Mesangial cell (primary cell): ENCODE results near the gene AGMAT. TPM values are rescaled to one million over a fixed set of nuclear protein-coding genes. Genes with fewer than 3 reads are reported as not detected.

Experiments used
- total RNA-seq: library from RNA; depleted of rRNA; stranded (reverse); fragments of >200 nt; gene quantifications from 2 replicates; pipeline ENCODE4 v1.2.3, GENCODE V29; 2015

AGMAT gene, protein sequence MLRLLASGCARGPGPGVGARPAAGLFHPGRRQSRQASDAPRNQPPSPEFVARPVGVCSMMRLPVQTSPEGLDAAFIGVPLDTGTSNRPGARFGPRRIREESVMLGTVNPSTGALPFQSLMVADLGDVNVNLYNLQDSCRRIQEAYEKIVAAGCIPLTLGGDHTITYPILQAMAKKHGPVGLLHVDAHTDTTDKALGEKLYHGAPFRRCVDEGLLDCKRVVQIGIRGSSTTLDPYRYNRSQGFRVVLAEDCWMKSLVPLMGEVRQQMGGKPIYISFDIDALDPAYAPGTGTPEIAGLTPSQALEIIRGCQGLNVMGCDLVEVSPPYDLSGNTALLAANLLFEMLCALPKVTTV
- 1.4 and 2.8 TPM in 2 replicates for total RNA-seq

DNA sequence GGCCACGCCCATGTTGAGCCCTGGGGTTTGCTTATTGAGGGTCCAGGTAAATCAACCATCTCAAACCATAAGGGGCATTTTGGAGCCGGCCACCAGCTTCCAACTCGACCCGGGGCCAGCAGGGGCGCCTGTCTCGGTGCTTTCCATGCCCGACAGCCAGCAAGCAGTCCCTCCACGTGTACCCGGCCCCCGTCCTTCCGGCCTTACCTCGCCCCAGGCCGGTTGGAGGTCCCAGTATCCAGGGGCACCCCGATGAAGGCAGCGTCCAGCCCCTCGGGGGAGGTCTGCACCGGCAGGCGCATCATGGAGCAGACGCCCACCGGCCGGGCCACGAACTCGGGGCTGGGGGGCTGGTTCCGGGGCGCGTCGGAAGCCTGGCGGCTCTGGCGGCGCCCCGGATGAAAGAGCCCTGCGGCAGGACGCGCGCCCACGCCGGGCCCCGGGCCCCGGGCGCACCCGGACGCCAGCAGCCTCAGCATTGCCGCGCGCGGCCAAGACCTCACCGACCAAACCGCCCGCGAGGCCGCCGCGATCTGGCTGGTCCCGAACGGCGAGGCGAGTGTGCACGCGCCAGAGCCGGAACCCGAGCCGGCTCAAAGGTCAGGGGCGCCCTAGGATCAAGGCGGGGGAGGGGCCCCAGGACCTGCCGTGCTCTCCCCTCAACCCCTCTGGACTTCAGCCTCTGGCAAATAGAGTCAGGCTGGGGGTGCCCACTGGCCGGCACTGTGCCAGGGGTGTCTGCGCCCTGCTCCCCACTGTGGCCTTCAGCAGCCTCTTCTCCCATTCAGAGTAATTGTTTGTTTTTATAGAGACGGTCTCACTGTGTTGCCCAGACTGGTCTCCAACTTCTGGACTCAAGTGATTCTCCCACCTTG is at the start of gene AGMAT:
TSS of gene AGMAT (minus strand) at position 563 of the 875 bp plus-strand sequence. CDS start at position 479, 84 bp downstream.

DNA sequence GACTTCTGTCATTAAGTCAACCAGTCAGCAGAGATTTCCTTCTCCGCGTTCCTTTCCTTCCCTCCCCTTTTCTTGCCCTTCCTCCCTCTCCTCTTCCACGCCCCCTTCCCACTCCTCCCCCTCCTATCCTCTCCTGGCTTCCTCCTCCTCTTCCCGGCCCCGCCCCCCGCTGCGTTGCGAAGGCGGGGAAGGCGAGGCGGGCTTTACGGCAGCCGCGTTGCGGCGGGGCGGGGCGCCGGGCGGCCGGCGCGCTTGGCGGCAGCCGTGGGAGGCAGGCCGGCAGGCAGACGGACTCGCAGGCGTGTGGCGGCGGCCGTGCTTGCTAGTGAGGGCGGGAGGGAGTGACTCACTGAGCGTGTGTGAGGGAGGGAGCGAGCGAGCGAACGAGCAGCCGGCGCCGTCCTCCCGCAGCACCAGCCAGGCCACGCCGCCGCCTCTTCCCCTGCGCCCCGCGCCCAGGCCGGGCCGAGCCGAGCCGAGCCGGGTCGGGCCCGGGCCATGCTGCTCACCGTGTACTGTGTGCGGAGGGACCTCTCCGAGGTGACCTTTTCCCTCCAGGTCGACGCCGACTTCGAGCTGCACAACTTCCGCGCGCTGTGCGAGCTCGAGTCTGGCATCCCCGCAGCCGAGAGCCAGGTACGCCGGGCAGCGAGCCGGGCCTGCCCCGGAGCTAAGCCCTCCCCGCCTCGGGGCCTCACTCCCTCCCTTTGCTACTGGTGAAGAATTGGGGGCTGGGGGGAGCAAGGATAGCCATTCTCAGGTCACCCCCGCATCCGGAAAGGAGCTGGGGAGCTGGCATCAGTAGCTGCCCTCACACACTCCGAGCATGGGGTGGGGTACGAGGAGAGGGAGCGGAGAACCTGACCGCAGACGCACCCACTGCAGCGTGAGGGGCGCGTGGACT is 32.6 kb upstream of the AGMAT start, which contains the start of gene DDI2:
TSS of gene DDI2 (plus strand) at position 286 of the 904 bp plus-strand sequence. CDS start at position 499, 213 bp downstream.

DNA sequence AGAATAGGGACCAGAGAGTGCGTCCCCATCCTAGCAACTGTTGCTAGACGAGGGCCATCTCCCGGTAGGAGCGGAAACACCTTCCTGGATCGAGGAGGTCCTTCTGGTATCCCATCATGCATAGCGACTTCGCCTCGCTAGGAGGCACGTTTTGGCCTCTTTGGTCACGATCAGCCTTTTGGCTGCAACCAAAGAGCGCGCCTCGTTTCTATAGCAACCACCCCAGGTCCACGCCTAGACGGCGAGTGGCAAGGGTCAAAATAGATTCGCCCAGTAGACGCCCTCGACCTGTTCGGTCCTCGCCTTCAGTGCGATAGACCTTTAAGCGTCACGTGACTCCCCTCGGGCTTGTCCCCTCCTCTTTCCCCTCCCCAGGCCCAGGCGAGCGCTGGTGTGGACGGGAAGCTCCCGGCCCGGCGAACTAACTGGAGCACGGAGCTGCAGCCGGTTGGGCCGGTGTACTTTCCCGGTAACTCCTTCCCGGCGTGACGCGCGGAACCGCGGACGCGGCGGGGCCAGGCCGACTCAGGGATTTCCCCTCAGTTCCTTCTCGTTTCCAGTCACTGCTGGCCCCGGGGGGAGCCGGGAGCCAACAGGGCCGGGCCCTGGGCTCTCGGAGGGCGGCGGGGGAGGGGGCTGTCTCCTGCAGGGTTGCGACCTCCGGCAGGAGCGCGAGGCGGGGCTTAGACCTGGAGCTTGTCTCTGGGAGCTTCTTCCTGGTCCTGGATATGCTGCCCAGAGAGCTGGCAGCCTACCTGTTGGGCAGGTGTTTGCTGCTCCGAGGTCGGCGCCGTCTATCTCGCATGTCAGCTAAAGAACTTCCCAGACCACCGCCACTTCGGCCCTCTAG is 58.1 kb downstream of the AGMAT start, which contains the start of gene DNAJC16:
TSS of gene DNAJC16 (plus strand) at position 359 of the 850 bp plus-strand sequence. CDS start 2,258 bp downstream, outside the sequence.

DNA sequence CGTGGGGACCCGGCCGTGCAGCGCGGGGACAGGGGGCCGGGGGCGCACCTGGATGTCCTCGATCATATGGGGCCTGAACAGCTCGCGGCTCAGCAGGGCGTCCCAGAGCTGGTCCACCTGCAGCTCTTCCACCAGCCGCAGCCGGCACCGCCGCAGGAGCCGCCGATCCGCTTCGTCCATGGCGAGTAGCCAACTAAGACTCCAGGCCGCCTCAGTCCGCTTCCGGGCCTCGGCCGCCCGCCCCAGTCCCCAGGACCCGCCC is 60.9 kb downstream of the AGMAT start, which contains the start of gene CASP9:
TSS of gene CASP9 (minus strand) at position 195 of the 262 bp plus-strand sequence. CDS start at position 180, 15 bp downstream.

Other genes starting within 250 kb of the AGMAT start
- gene EFHD2, start 175.2 kb downstream of the AGMAT start, total RNA-seq: 54.0 and 106 TPM in 2 replicates
- not detected in 2 replicates for gene CTRC, start 146.6 kb downstream of the AGMAT start, total RNA-seq
- gene CELA2A, start 128.3 kb downstream of the AGMAT start, total RNA-seq: not detected in 2 replicates
- gene CELA2B, start 108.9 kb downstream of the AGMAT start, total RNA-seq: not detected in 2 replicates
- 16.0 and 17.6 TPM in 2 replicates for gene CASP9, start 60.8 kb downstream of the AGMAT start, total RNA-seq
- 8.6 and 12.7 TPM in 2 replicates for gene DNAJC16, start 58.2 kb downstream of the AGMAT start, total RNA-seq
- gene DDI2, start 32.4 kb upstream of the AGMAT start, total RNA-seq: 10.1 and 14.2 TPM in 2 replicates
- gene PLEKHM2, start 99.3 kb upstream of the AGMAT start, total RNA-seq: 56.1 and 75.3 TPM in 2 replicates
- gene SLC25A34, start 151.2 kb upstream of the AGMAT start, total RNA-seq: 0.13 and 2.1 TPM in 2 replicates
- not detected in 2 replicates for gene TMEM82, start 157.4 kb upstream of the AGMAT start, total RNA-seq
- gene FBLIM1, start 173.7 kb upstream of the AGMAT start, total RNA-seq: 198 and 268 TPM in 2 replicates
- 0.51 and 0.65 TPM in 2 replicates for gene UQCRHL, start 222.6 kb upstream of the AGMAT start, total RNA-seq